Right cardiac atrium (tissue), 5 donors: ENCODE data around the gene CD80. TPM values are rescaled to one million over a fixed set of nuclear protein-coding genes. Genes with fewer than 3 reads are reported as not detected.

ENCODE experiments used
- ATAC-seq, 2 donors: fragments of 200-7000 bp; cut with Tn5 transposase; one replicate each; pipeline versions ENCODE4 v1.8.0 to v1.9.1; 2020; ENCODE audit warnings: moderate library complexity in 2 of 2, mild to moderate bottlenecking in 1 of 2
- DNase-seq, 3 donors: peaks; one replicate each; pipeline ENCODE4 v3.0.0-alpha.2; 2020
- H3K27ac ChIP-seq: one replicate; pipeline ENCODE4 v1.5.1; 2013; ENCODE audit warnings: mild to moderate bottlenecking, low read length, control low read depth, moderate library complexity
- H3K27me3 ChIP-seq: one replicate; pipeline ENCODE4 v1.6.1; 2013; ENCODE audit not compliant: control insufficient read depth, insufficient read depth
- H3K4me1 ChIP-seq: one replicate; pipeline ENCODE4 v1.6.1; 2013; ENCODE audit warnings: low read length; ENCODE audit not compliant: control insufficient read depth, insufficient read depth
- H3K4me3 ChIP-seq: one replicate; pipeline ENCODE4 v1.5.1; 2013; ENCODE audit warnings: low read length, control low read depth
- H3K9me3 ChIP-seq: one replicate; pipeline ENCODE4 v1.6.1; 2013; ENCODE audit warnings: low read length; ENCODE audit not compliant: control insufficient read depth
- WGBS: extraction: QIAGEN DNeasy Blood & Tissue Kit; methylation state at CpG from one replicate; pipeline ENCODE4 v1.1.7; 2013; 5-methylcytosine and 5-hydroxymethylcytosine counted together
- intact Hi-C, 4 donors: fragments of 100-400 bp; cut with DNase I; formaldehyde crosslinking; loops; one replicate each; pipeline versions ENCODE4 v1.11.0 to v1.14.0; 2022 to 2023
- polyA plus RNA-seq: library from polyadenylated mRNA; stranded (reverse); fragments of 200-250 nt; gene quantifications from one replicate; pipeline ENCODE4 v1.2.3, GENCODE V29; 2013
- total RNA-seq, 4 donors: library from RNA; stranded (reverse); fragmentation: NEBNext Ultra II Directional; extraction: Animal tissue kit (Norgen Biotek cat#: 25700); gene quantifications; one replicate each; pipeline ENCODE4 v1.2.1, GENCODE V29; 2021
- donor health status: healthy with polysubstance abuse.
- donor health status: DM: no; HTN: yes; CAD: no.
- donor health status: DM: no; HTN: no; CAD: no.
- donor health status: DM: no; HTN: yes; CAD: no; lungs with severe emphysema.
- donor health status: DM: yes; HTN: yes; CAD: no.

CD80 gene
- total and polyA plus RNA-seq, 5 donors = 0.14 to 0.54 (median 0.21) TPM; not detected in 1

GRCh38 chr3:119518026-119518425, 41.4 kb downstream of the CD80 start:
- H3K4me3 ChIP-seq = no peak overlapping the region
- DNase-seq (no peak), ATAC-seq (peak in 1 of 2 donors; percentile 55)
- H3K9me3 ChIP-seq = no peaks in the 10 kb centered on the region
- intact Hi-C loops = no loop called here
- WGBS = 95% methylated on average over 1 of the region's 1 CpG
- H3K27me3 ChIP-seq = no peaks in the 10 kb centered on the region
- no peaks in the 10 kb centered on the region for H3K4me1 ChIP-seq
- no peak overlapping the region for H3K27ac ChIP-seq

- ATAC-seq = peak; percentile 83 to 92
Measured at GRCh38 chr3:119517112-119517511, 42.3 kb downstream of the CD80 start.

GRCh38 chr3:119514637-119515036, 44.8 kb downstream of the CD80 start:
- no peak overlapping the region for H3K4me3 ChIP-seq
- H3K27ac ChIP-seq = no peak overlapping the region
- no peaks in the 10 kb centered on the region for H3K4me1 ChIP-seq
- H3K27me3 ChIP-seq = no peaks in the 10 kb centered on the region
- intact Hi-C loops = no loop called here
- no peak for ATAC-seq
- 97% methylated on average over 2 of the region's 2 CpGs for WGBS
- no peak for DNase-seq
- H3K9me3 ChIP-seq = no peaks in the 10 kb centered on the region

More at GRCh38 chr3:119517112-119517511, 42.3 kb downstream of the CD80 start:
- peak overlapping the region; percentile 87 for H3K27ac ChIP-seq
- WGBS = 74% methylated on average over 2 of the region's 2 CpGs
- no peak overlapping the region for H3K4me3 ChIP-seq
- no peak for DNase-seq
- H3K4me1 ChIP-seq = no peaks in the 10 kb centered on the region
- no peaks in the 10 kb centered on the region for H3K9me3 ChIP-seq
- no peaks in the 10 kb centered on the region for H3K27me3 ChIP-seq
- intact Hi-C loops = no loop called here

DNA sequence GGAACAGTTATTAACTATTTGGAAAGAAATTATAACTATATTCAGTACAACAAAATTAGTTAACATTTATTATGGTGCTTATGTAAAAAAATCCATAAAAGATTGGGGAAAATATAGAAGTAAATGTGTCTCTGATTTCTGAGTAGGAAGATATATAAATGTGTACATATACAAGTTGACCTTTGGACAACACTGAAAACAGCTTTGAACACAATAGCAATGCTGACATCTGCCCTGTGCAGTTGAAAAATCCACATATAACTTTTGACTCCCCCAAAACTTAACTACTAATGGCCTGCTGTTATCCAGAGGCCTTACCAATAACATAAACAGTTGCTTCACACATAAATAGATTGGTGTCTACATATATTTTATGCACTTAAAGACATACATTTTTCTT, 48.7 kb downstream of the CD80 start:
- intact Hi-C loops = no loop called here
- no peak for ATAC-seq
- H3K27me3 ChIP-seq = no peaks in the 10 kb centered on the region
- no peak overlapping the region for H3K27ac ChIP-seq
- H3K9me3 ChIP-seq = no peaks in the 10 kb centered on the region
- no peak for DNase-seq
- H3K4me3 ChIP-seq = no peak overlapping the region
- H3K4me1 ChIP-seq = peaks cover 3% of the 10 kb centered on the region

GRCh38 chr3:119508172-119508845, 51.1 kb downstream of the CD80 start:
- WGBS = 68% methylated on average over 1 of the region's 1 CpG
- H3K9me3 ChIP-seq = no peaks in the 10 kb centered on the region
- H3K27ac ChIP-seq = no peak overlapping the region
- H3K4me3 ChIP-seq = no peak overlapping the region
- H3K27me3 ChIP-seq = no peaks in the 10 kb centered on the region
- peaks cover 3% of the 10 kb centered on the region for H3K4me1 ChIP-seq
- intact Hi-C loops = no loop called here
- no peak for ATAC-seq
- DNase-seq = no peak

DNA sequence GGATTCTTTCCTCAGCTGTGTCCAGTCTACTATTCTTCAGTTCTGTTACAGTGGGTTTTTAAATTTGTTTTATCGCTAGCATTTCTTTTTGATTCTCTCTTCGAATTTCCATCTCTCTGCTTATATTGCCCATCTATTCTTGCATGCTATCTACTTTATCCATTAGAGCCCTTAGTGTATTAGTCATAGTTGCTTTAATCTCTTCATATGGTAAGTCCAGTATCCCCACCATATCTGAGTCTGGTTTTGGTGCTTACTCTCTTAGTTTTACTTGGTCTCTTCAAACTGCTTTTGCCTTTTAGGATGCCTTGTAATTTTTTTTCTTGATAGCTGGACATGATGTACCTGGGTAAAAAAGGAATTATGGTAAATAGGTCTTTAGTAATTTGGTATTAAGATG, 52.0 kb downstream of the CD80 start:
- 95% methylated on average over 2 of the region's 2 CpGs for WGBS
- intact Hi-C loops = no loop called here
- Histone ChIP-seq H3K27me3 (no peaks in the 10 kb centered on the region), H3K4me1 (peaks cover 3% of the 10 kb centered on the region), H3K27ac (no peak overlapping the region), H3K4me3 (no peak overlapping the region), H3K9me3 (no peaks in the 10 kb centered on the region)
- DNase-seq (no peak), ATAC-seq (no peak)

DNA sequence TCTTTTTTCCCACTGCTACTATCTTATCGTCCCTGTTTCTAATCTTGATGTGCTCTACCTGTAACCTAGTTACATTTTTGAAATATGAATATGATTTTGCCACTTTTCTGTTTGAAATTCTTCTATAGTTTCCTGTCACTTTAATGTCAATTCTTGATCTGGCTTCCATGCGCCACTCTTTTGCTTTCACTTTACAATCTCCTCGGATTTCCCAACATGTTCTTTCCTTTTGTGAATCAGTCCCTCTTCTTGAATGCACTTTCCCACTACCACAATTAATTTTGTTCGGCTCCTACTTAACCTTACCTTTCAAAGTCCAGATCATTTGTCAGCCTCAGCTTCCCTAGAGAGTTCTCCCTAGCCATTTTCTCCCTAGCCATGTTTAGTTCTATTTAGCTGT, 52.8 kb downstream of the CD80 start:
- intact Hi-C loops = no loop called here
- Histone ChIP-seq H3K9me3 (no peaks in the 10 kb centered on the region), H3K4me3 (no peak overlapping the region), H3K4me1 (peaks cover 3% of the 10 kb centered on the region), H3K27me3 (no peaks in the 10 kb centered on the region), H3K27ac (no peak overlapping the region)
- DNase-seq = no peak
- 79% methylated on average over 4 of the region's 4 CpGs for WGBS
- no peak for ATAC-seq

DNA sequence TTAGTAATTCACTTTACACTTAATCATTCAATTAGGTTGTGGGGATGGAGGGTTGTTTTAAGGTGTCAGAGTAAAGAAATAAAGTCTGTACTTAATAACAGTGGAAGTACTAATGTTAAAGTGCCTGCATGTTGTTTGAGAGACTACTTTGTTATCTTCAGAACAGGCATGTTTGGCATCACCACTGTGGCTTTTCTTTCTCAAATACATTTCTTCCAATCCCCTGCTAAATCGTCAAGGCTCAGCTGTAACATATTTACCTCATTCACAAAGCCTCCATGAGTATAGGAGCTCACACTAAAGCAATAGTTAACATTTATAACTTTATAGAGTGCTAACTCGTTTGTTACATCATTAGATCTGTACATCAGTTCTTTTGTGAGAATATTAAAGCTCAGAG, 58.5 kb downstream of the CD80 start:
- WGBS = 43% methylated on average over 2 of the region's 2 CpGs
- H3K27ac ChIP-seq = no peak overlapping the region
- no peak for DNase-seq
- no peaks in the 10 kb centered on the region for H3K9me3 ChIP-seq
- no peaks in the 10 kb centered on the region for H3K27me3 ChIP-seq
- no peak for ATAC-seq
- peaks cover 3% of the 10 kb centered on the region for H3K4me1 ChIP-seq
- intact Hi-C loops = no loop called here
- peak overlapping the region; percentile 87 for H3K4me3 ChIP-seq

DNA sequence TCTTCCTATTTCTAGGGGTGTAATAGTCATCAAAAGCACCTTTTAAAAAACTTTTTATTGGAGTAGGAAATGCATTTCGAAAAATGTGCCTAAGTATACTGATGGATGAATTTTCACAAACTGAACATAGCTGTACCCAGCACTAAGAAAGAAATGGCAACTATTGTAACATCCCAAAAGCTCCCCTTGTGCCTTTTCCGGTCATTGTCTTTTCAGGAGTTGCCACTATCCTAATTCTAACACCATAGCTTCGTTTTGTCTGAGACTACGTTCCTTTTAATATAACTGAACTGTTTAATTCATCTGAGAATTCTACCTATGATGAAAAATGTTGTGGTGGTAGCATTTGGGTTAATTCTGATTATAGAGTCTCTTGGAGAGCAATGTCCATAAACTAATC, 59.1 kb downstream of the CD80 start:
- Histone ChIP-seq H3K27ac (no peak overlapping the region), H3K9me3 (no peaks in the 10 kb centered on the region), H3K27me3 (no peaks in the 10 kb centered on the region), H3K4me3 (peak overlapping the region; percentile 87), H3K4me1 (peaks cover 3% of the 10 kb centered on the region)
- intact Hi-C loops = no loop called here
- 73% methylated on average over 4 of the region's 4 CpGs for WGBS
- ATAC-seq (no peak), DNase-seq (no peak)

DNA sequence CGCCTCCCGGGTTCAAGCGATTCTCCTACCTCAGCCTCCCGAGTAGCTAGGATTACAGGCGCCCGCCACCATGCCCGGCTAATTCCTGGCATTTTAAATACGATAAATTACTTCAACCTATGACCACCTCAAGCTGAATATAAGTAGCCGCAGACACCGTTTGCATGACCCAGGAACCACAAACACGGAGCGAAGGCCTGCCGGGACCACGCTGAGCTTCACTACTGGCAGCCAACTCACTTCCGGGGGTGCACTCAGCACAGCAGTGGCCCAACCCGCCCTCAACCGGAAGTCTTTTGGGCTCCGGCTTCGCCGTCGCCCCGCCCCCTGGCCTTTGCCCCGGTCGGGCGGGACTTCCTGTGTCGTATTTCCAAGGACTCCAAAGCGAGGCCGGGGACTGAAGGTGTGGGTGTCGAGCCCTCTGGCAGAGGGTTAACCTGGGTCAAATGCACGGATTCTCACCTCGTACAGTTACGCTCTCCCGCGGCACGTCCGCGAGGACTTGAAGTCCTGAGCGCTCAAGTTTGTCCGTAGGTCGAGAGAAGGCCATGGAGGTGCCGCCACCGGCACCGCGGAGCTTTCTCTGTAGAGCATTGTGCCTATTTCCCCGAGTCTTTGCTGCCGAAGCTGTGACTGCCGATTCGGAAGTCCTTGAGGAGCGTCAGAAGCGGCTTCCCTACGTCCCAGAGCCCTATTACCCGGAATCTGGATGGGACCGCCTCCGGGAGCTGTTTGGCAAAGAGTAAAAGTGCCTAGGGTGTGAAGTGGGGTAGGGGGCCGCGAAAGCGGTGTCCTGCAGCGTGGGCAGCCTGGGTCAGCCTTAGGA, 61.0 kb downstream of the CD80 start, which contains the start of gene TIMMDC1:
TSS of gene TIMMDC1 (plus strand) at position 362 of the 826 bp plus-strand sequence. CDS start at position 549, 187 bp downstream.
- H3K4me1 ChIP-seq = peaks cover 3% of the 10 kb centered on the region
- intact Hi-C loops = no loop called here
- H3K27ac ChIP-seq = peak within 1 kb of the TSS; percentile 66
- H3K27me3 ChIP-seq = no peaks in the 10 kb centered on the region
- peak within 1 kb of the TSS; percentile 87 for H3K4me3 ChIP-seq
- no peaks in the 10 kb centered on the region for H3K9me3 ChIP-seq
- WGBS = under 1% methylated on average over 58 of the region's 58 CpGs
- peak; percentile 97 to 98 (median 98) for DNase-seq
- peak; percentile 99 to 100 for ATAC-seq

DNA sequence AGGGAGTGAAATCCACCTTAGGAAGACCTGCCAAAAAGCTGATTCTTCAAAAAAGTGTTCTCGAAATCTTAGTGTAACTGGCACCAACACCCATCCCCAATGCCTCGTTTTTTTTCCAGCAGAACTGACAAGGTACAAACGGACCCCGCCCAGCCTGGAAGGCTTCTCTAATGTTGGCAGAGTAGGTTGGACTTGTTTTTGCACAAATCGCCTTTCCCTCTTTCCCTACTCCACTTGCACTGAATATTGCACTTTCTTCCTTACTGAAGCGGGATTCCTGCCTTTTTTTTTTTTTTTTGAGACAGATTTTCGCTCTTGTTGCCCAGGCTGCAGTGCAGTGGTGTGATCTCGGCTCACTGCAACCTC, 61.6 kb downstream of the CD80 start:
- Histone ChIP-seq H3K27me3 (no peaks in the 10 kb centered on the region), H3K9me3 (no peaks in the 10 kb centered on the region), H3K27ac (peak overlapping the region; percentile 47), H3K4me3 (peak overlapping the region; percentile 87), H3K4me1 (peaks cover 3% of the 10 kb centered on the region)
- WGBS = 10% methylated on average over 8 of the region's 8 CpGs
- intact Hi-C loops = no loop called here
- DNase-seq (peak in 1 of 3 donors; percentile 54), ATAC-seq (peak; percentile 2 to 7)
